ENCODE data around the gene KCND3. TPM values are rescaled to one million over a fixed set of nuclear protein-coding genes. Genes with fewer than 3 reads are reported as not detected.

Gene KCND3
- total RNA-seq, 1 experiment from 2014 or later = not detected

GRCh38 chr1:111730706-111731105, 258.8 kb downstream of the KCND3 start:
- Histone ChIP-seq H2AFZ (no peak overlapping the region), H3K27ac (no peak overlapping the region), H3K4me1 (replicated peaks; ENCODE audit: insufficient read depth) (no peaks in the 10 kb centered on the region), H3K4me3 (no peak overlapping the region), H3F3A (ENCODE audit: insufficient read depth, low read depth) (no peaks in the 10 kb centered on the region), H3K27me3 (ENCODE audit: insufficient read depth, low read depth) (no peaks in the 10 kb centered on the region), H3K9me3 (ENCODE audit: insufficient read depth, low read depth) (no peaks in the 10 kb centered on the region), H3K36me3 (ENCODE audit: low read depth) (no peaks in the 10 kb centered on the region), H4K20me1 (ENCODE audit: insufficient read depth) (no peaks in the 10 kb centered on the region), H3K9me2 (ENCODE audit: insufficient read depth) (no peaks in the 10 kb centered on the region), H3K79me2 (ENCODE audit: low read depth) (no peaks in the 10 kb centered on the region), H3K4me2 (no peak overlapping the region)
- POLR2A ChIA-PET (ENCODE audit: unreplicated experiment) = no interaction called here
- no peak for TF ChIP-seq EZH2 (IDR thresholded peaks at IDR 0.05; ENCODE audit: low read depth)
- TF ChIP-seq CTCF (conservative IDR thresholded peaks at IDR 0.05) = no peak
- intact Hi-C loops (cut with micrococcal nuclease; ENCODE audit: unreplicated experiment) = no loop called here
- DNase-seq = no peak
- no TSS peak for BruUV-seq (replicated peaks)
- CTCF ChIA-PET = no interaction called here

GRCh38 chr1:111729946-111730681, 259.4 kb downstream of the KCND3 start:
- Histone ChIP-seq H3K27me3 (ENCODE audit: insufficient read depth, low read depth) (no peaks in the 10 kb centered on the region), H4K20me1 (ENCODE audit: insufficient read depth) (no peaks in the 10 kb centered on the region), H2AFZ (no peak overlapping the region), H3K9me3 (ENCODE audit: insufficient read depth, low read depth) (no peaks in the 10 kb centered on the region), H3K9me2 (ENCODE audit: insufficient read depth) (no peaks in the 10 kb centered on the region), H3K4me3 (no peak overlapping the region), H3K79me2 (ENCODE audit: low read depth) (no peaks in the 10 kb centered on the region), H3K4me1 (replicated peaks; ENCODE audit: insufficient read depth) (no peaks in the 10 kb centered on the region), H3F3A (ENCODE audit: insufficient read depth, low read depth) (no peaks in the 10 kb centered on the region), H3K36me3 (ENCODE audit: low read depth) (no peaks in the 10 kb centered on the region), H3K27ac (no peak overlapping the region), H3K4me2 (no peak overlapping the region)
- intact Hi-C loops (cut with micrococcal nuclease; ENCODE audit: unreplicated experiment) = no loop called here
- DNase-seq = no peak
- ChIA-PET CTCF (no interaction called here), POLR2A (ENCODE audit: unreplicated experiment) (no interaction called here)
- no peak for TF ChIP-seq CTCF (conservative IDR thresholded peaks at IDR 0.05)
- TF ChIP-seq EZH2 (IDR thresholded peaks at IDR 0.05; ENCODE audit: low read depth) = no peak
- BruUV-seq (replicated peaks) = no TSS peak

GRCh38 chr1:111729271-111729921, 260.1 kb downstream of the KCND3 start:
- TF ChIP-seq EZH2 (IDR thresholded peaks at IDR 0.05; ENCODE audit: low read depth) (no peak), CTCF (conservative IDR thresholded peaks at IDR 0.05) (no peak)
- BruUV-seq (replicated peaks) = no TSS peak
- intact Hi-C loops (cut with micrococcal nuclease; ENCODE audit: unreplicated experiment) = no loop called here

More at GRCh38 chr1:111729271-111729921, 260.1 kb downstream of the KCND3 start:
- Histone ChIP-seq H3F3A (ENCODE audit: insufficient read depth, low read depth) (no peaks in the 10 kb centered on the region), H3K27ac (no peak overlapping the region), H3K36me3 (ENCODE audit: low read depth) (no peaks in the 10 kb centered on the region), H4K20me1 (ENCODE audit: insufficient read depth) (no peaks in the 10 kb centered on the region), H3K9me2 (ENCODE audit: insufficient read depth) (no peaks in the 10 kb centered on the region), H2AFZ (no peak overlapping the region), H3K4me2 (no peak overlapping the region), H3K79me2 (ENCODE audit: low read depth) (no peaks in the 10 kb centered on the region), H3K4me1 (replicated peaks; ENCODE audit: insufficient read depth) (no peaks in the 10 kb centered on the region), H3K9me3 (ENCODE audit: insufficient read depth, low read depth) (no peaks in the 10 kb centered on the region), H3K27me3 (ENCODE audit: insufficient read depth, low read depth) (no peaks in the 10 kb centered on the region), H3K4me3 (no peak overlapping the region)
- CTCF ChIA-PET = no interaction called here
- DNase-seq = no peak
- POLR2A ChIA-PET (ENCODE audit: unreplicated experiment) = no interaction called here

All from PC-9 (cell line).